NCI-H526 treated with DMSO at 0.1 percent for 48 hours (cell line): ENCODE measurements around the gene CACNA2D3.
A peak's percentile ranks its signal among the peaks of the same experiment; 100 is the strongest.

Experiments
- DNase-seq: peaks from one replicate; lab custom pipeline; 2025; lab: John Stamatoyannopoulos, UW

Gene CACNA2D3

DNA sequence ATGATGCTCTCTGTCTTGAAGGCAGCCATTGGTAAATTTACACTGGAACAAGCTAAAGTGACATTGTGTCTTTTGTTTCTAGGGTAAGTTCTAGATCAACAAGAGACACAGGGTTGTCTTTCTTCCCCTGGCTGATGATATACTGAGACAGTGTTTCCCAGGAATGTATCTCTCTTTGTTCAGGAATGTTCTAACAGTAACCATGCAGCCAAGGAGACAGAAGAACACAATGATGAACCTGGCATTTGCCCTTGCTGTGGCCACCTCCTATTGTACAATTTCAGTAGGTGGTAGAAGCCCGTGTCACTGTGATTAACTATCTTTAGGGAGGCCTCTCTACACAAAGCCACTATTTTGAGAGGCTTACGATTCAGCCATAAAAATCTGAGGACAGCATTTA is 674.8 kb downstream of the CACNA2D3 start:
- DNase-seq: no peak

DNA sequence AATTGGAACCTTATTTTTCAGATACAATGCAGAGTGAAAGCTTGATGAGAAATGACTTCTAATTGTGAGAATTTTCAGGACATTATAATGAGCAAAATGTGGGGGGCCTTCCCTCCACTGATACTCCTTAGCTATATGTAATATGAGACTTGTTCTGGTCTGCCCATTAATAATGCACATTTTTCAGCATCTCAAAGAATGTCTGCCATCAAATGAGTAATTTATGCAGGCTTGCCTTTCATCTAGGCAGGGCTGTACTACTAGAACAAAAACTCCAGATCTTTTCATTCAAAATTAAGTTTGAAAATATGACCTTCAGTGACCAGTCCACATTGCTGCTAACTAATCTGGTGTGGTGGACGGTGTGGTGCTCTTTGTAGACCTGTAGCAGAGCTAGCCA is 678.1 kb downstream of the CACNA2D3 start:
- no peak for DNase-seq

DNA sequence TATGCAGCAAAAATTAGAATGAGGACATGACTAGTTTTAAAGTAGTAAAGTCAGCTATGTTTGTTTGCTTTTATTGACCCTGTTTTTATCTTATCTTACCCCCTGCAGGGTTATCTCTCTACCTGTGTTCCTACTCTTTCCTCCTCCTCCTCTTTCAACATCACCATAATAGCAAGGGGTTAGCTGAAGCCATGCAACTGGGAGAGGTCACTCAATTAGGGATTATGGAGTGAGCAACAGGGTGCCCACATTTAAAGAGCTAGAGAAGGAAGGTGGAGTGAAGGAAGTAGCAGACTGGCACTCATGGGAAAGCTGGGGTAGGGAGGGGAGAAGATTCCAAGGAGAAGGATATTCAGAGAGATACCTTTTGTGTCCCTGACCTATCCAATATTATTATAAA is 679.6 kb downstream of the CACNA2D3 start:
- no peak for DNase-seq

DNA sequence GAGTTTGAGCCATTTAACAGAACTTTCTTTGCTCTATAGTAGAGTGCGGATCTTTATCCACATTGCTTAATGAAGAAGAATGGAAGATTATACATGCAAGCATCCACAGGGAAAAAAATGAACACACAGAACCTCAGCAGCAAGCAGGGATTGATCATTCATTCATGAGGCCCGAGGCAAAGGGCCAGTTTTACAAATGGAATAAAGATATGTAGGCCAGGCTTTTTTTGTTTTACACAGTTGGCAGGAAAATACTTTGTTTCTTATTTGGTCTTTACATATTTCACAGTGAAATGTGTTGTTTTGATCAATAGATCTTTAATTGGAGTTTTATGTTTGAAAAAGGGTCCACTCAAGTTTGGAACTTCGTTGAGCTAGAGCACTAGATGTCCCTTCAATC is 688.0 kb downstream of the CACNA2D3 start:
- no peak for DNase-seq

GRCh38 chr3:54814224-54814623 is 691.9 kb downstream of the CACNA2D3 start:
- no peak for DNase-seq

DNA sequence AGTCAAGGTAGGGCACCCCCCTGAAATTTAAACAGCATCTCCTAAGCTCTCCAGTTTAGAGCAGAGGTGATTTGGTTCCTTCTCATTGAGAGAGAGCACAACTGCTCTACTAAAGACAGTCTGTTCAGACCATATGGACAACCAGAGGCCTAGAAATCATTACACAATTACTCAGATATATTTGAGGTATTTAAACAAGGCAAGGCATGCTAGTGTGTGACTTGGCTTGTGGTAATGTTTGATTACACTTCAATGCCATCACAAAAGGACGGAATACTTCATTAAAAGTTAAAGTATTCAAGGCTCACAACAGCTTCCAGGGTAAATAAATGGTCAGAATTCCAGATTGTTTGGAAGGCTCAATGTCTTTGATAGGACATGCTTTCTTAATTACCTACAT is 695.3 kb downstream of the CACNA2D3 start:
- DNase-seq: no peak

DNA sequence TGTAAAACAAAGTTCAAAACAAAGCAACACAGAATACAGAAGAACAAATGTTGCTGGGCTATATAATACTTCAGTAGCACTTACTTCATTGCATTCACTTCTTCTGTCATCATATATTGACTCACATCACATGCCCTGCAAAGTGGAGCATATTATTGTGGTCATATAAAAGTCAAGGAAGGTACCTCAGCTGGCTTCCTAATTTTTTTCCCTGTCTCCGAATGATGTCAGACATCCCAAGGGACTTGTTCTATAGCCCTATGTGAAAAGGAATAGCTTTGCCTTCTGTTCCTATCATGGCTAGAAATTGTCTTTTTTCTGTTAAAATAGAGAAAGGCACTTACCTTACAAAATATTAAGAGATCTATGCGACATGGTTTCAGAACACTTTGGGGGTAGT is 696.1 kb downstream of the CACNA2D3 start:
- DNase-seq: no peak

GRCh38 chr3:54818942-54819341 is 696.6 kb downstream of the CACNA2D3 start:
- no peak for DNase-seq

DNA sequence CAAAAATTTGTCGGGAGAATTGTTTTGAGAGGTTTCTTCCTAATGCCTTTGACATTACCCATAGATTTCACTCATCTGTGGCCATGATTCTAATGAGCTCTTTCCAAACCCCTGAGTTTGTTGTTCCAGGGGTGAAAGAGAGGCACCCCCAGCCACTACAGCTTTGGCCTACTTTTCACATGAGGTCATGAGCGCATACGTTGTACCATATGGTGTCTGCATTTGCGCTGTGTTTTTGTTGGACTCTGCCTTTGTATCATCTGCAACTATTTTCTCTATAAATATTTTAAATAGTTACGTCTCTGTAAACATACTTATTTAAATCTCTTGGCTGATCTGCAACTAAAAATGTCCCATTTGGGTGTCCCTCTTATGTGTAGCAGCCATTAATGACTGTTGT is 697.6 kb downstream of the CACNA2D3 start:
- no peak for DNase-seq

- DNase-seq: no peak
These were observed 699.9 kb downstream of the CACNA2D3 start for GRCh38 chr3:54822206-54822605.

DNA sequence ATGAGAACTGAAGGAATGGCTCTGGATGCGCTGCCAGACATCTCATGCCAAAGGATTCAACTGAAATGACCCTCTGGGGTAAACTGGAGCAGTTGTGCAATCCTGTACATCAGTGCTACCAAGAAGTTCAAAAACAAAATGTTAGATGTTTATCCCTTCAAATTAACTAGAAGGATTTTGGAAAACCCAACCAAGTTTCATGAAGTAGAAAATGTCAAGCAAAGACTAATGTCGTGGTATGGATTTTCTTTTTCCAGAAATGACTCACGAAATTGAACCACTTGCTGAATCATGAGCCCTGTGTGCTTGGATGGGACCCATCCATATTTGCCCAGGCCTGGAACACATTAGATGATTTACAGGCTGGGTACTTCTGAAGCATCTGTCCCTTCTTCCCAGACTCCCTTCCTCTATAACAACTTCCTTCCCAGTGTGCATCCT is 703.9 kb downstream of the CACNA2D3 start:
- no peak for DNase-seq

- no peak for DNase-seq
These were observed 704.8 kb downstream of the CACNA2D3 start for GRCh38 chr3:54827056-54827687.

- no peak for DNase-seq
These were observed 705.4 kb downstream of the CACNA2D3 start for GRCh38 chr3:54827776-54828175.

DNA sequence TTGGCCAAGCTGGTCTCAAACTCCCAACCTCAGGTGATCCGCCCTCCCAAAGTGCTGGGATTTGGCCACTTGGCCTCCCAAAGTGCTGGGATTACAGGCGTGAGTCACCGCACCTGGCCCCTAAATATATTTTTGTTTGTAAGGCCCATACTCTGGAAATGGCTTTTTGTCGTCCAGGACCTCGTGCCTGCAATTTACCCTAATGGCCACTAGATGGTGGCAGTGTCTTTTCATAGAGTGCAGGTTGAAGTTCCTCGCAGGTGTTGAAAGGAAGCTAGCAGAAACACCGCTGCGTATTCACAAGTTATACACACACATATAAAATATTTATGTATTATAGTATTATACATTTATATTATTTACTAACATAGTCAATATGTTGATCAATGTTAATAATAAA is 708.3 kb downstream of the CACNA2D3 start:
- DNase-seq: peak; percentile 25

- no peak for DNase-seq
These were observed 708.8 kb downstream of the CACNA2D3 start for GRCh38 chr3:54831112-54831511.

GRCh38 chr3:54832876-54833275 is 710.5 kb downstream of the CACNA2D3 start:
- DNase-seq: no peak

GRCh38 chr3:54835701-54836100 is 713.3 kb downstream of the CACNA2D3 start:
- no peak for DNase-seq

DNA sequence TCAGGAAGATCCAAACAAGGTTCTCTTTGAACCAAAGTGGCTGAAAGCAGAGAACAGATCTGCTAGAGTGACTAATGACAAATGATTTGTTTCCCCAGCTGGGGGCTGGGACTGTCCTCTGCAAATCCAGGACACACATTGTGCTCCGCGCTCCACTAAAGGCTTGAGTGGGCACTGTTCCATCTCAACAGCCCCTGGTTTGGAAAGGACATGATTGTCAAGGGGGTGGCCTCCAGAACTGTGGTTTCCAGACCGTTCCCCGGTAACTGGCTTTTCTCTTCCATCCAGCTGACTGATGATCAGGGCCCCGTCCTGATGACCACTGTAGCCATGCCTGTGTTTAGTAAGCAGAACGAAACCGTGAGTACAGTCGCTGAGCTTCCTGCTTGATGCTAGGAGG is 714.5 kb downstream of the CACNA2D3 start:
- no peak for DNase-seq

DNA sequence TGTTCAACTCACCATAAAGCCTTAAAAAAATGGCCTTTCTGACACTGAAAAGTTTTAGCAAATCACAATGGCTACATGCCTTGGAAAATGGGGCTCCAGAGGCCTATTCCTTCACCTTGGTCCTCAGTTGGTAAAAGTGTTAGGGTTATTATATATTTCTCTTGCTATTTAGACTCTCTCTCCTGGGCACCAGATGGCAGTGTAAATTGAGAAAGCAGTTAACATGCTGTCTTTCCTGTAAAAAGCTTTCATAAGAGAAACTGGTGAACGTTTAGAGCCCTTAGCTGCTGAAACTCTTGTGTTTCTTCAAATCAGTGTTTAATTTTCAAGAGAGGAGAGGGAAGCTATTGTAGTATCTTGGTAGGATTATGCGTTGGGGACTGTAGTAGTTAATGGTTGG is 715.6 kb downstream of the CACNA2D3 start:
- peak; percentile 8 for DNase-seq

GRCh38 chr3:54841471-54841870 is 719.1 kb downstream of the CACNA2D3 start:
- DNase-seq: no peak

- no peak for DNase-seq
These were observed 721.0 kb downstream of the CACNA2D3 start for GRCh38 chr3:54843352-54843751.

DNA sequence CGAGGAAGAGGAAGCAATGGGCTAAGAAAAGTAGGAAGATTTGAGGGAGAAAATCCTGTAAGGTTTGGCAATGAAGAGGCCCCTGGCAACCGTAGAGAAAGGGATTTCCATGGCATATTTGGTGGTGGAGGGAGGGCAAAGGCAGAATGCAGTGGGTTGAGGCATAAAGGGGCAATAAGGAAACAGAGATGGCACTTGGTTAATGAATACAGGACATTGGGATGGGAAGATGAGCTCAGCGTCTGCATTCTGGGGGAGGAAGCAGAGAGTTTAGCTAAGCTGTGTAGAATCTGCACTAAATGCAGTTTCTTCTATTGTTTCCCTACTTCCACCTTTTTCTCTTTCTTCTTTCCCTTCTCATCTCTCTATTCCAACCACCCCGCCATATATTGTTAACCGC is 721.9 kb downstream of the CACNA2D3 start:
- no peak for DNase-seq

- no peak for DNase-seq
These were observed 722.7 kb downstream of the CACNA2D3 start for GRCh38 chr3:54845011-54845410.

- peak; percentile 24 for DNase-seq
These were observed 723.2 kb downstream of the CACNA2D3 start for GRCh38 chr3:54845551-54845950.

GRCh38 chr3:54846119-54846518 is 723.8 kb downstream of the CACNA2D3 start:
- DNase-seq: no peak
